Measurements from ENCODE around the gene DUSP15.
"Not testable (repeated sequence)": the region's sequence is repeated elsewhere in the genome, so short reads cannot be mapped to it uniquely, and the experiment has no call there.

The DUSP15 gene

DNA sequence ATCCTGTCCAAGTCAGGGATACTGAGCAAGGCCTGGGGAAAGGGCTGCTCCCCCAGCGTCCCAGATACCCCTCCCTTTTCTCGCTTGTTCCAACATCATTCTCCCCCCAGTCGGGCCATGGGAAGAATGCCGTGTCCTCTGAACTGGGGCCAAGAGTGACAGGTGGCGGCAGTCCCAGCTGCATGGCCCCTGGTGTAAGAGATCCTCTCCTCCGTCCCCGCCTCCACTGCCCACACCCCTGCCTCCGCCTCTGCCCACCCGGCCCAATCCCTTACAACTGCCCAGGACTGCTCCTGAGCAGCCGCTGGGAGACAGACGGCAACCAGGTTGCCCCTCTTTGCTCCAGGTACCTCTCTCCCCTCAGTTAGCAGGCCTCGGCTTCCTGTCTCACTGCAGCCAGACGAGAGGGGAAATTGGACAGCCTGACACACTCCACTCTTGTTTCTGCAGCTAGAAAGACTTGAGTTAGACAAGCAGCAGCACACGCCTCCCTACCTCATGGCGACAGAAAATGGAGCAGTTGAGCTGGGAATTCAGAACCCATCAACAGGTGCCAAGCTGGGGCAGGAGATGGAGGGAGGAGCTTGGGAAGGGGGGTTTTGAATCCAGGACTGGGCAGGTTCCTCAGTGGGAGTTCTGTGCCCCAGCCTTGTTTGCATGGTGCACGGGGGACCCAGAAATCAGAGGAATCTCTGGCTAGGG is 51.1 kb downstream of the DUSP15 start, which contains the start of gene MYLK2:
TSS of gene MYLK2 (plus strand) at position 274 of the 702 bp plus-strand sequence. CDS start at position 499, 225 bp downstream.
- ATAC-seq = no peak

DNA sequence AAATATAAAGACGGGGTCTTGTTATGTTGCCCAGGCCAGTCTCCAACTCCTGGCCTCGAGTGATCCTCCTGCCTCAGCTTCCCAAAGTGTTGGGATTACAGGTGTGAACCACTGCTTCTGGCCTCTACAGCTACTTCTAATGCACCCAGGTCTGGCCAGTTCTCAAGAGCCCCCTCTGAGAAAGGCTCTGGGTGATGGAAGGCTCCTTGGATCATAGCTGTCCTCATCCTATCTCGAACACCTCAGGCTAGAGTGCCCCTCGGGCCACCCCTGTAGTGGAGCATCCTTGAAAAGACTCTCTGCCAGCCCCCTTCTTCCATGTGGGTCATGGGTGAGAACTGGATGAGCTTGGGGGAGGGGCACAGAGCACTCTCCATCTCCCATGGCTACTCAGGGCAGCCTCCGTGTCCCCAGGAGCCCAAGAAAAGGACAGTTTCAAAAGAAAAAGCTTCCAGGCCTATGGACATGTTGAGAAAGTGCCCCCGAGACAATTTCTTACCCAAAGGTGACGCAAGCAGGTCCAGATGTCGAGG is 51.9 kb downstream of the DUSP15 start:
- ATAC-seq = no peak

DNA sequence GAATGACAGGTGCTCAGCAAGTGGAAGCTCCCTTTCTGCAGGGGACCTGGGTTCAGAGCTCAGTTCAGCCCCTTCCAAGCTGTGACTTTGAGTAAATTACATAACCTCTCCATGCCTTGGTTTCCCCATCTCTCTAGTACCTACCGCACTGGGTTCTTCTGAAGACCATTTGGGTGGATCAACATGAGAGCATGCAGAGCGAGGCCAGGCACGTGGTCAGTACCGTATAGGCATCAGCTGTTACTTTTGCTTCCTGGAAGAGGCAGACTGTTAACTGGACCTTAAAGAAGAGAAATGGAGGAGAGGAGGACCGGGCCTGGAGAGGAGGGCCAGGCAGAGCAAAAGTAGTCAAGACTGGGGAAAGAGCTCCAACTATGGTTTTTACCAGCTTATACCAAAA is 52.9 kb downstream of the DUSP15 start:
- no peak for ATAC-seq

DNA sequence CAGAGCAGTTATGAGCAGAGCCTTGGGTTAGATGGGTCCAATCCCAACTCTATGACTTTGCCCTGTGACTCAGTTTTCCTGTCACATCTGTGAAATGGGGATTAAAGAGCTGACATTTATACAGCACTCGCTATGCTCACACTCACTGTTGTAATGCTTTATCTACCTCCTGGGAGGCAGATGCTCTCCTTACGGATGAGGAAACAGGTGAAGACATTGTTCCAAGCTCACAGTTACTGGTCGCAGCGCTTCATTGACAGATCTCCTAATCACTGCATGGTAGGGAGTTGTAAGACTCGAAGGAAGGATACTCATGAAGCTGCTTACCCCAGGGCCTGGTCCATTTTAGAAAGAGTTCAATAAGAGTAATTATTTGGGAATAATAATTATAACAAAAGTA is 54.1 kb downstream of the DUSP15 start:
- ATAC-seq = no peak

DNA sequence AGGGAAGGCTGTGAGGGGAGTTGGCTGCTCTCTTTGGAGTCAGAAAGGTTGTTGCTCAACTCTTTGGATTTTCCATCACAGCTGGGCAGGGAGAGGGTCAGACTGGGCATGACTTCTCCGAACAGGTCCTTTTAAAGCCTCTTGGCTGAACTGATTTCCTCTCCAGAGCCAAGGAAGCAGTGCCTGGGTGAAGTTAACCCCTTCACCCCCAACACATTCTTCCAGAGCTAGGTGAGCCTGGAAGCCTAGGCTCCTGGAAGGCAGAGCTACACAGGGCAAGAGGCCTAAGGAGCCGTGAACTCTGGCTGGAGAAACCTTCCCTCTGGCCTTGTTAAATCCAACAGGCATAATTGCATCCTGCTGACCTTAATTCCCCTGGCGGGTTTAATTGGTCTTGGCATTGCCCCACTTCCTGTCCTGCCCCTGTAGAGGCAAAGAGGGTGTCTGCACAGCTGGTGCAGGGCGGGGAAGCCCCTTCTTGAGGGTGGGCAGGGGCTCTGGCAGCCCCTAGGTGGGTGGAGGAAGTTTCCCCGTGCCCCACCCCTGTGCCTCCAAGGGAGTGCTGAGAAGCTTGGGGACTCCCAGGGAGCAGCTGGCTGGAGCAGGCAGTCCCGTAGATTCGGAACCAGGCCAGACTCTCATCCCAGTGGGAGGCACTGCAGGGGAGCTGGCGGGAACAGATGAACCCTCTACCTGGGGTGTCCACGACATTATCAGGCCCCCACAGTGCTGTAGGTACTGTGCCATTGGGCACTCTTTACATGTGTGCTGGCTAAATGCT is 54.7 kb downstream of the DUSP15 start:
- no peak for ATAC-seq

DNA sequence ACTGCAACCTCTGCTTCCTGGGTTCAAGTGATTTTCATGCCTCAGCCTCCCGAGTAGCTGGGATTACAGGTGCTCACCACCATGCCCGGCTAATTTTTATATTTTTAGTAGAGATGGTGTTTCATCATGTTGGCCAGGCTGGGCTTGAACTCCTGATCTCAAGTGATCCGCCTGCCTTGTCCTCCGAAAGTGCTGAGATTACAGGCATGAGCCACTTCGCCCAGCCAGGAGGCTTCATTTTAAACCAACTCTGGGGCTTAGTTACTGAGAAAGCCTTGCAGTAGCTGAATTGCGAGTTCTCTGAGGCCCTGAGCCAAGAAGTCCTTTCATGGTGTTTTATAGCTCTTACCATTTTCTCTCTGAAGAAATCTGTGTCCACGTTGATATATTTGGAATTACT is 56.2 kb downstream of the DUSP15 start:
- not testable (repeated sequence) for ATAC-seq

DNA sequence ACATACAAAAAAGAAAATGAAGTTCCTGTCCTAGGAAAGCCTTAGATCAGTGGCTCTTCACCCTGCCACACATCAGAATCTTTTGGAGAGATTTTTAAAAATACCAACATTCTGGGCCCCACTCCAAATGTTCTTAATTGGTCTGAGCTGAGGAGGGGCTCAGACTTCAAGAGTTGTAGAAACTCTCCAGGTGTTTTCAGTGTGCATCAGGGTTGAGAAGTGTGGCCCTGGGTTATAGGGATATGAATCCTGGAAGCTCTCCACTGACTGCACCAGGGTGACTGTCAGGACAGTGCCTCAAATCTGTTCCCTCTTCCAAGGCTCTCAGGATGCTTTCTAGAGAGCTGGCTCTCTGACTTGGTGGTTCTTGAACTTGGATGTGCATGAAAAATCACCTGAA is 56.7 kb downstream of the DUSP15 start:
- ATAC-seq = no peak

DNA sequence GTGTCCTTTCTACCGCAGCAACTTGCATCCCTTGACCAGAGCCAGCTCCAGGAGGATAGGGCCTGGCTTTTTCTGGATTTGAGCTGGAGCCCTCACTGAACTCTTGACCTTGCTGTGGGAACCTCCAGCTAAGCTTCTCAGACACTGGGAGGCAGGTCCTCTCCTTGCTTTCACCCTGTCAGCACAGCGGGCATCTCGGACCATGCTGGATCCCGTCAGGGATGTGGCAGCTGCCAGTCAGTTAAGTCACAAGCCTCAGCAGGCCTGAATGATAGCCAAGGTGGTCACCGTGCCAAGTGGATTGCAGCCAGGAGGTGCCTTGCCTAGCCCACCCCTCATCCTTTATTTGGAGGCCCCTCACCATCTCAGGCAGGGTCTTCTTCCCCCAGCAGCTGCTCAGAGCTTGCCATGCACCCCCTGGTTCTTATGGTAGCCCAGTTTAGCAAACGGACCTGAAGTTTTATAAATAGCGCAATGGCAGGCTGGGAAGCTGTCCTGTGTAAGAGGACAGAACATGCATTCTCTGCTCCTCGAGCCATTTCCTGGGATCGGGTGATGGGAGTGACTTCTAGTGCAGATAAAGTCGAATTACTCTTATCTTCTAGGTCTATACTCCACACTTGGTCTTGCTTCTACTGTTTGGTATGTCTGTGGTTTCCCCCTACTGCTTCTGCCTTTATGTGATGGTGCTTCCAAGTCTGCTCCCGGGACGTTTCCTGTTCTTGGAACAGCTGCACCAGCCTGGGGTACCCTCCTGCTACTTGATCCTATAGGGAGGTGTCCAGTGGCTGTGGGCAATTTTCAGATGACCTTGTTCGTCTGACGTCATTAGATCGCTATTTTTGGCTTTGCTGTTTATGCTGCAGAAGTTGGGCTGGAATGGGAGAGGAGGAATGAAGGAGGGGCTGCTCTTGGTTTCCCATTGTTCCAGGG is 58.3 kb downstream of the DUSP15 start:
- ATAC-seq = no peak

DNA sequence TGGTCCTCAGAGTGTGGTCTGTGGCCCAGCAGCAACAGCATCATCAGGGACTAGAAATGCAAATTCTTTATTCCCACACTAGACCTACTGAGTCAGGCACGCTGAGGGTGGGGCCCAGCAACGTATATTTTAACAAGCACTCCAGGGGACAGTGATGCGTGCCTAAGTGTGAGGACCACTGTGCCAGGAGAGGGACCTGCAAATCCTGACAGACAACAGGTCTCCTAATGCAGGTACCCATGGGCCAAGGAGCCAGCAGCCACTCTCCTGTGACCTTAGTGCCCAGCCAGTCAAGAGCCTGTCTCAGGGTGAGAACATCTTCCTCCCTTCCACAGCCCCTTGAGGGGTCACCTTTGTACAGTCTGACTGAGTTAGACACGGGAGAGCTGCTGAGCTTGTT is 59.1 kb downstream of the DUSP15 start:
- no peak for ATAC-seq

Measured in activated CD4-positive, CD25-positive, alpha-beta regulatory T cell treated with anti-CD3 and anti-CD28 coated beads, Interleukin-2, amount 50 U/mL, for 24 hours (primary cell).